ENCODE measurements around the gene GRK2. TPM values are rescaled to one million over a fixed set of nuclear protein-coding genes. Genes with fewer than 3 reads are reported as not detected.

The GRK2 gene
- total and polyA plus RNA-seq, 11 donors: 40.1 to 107 (median 50.1) TPM

DNA sequence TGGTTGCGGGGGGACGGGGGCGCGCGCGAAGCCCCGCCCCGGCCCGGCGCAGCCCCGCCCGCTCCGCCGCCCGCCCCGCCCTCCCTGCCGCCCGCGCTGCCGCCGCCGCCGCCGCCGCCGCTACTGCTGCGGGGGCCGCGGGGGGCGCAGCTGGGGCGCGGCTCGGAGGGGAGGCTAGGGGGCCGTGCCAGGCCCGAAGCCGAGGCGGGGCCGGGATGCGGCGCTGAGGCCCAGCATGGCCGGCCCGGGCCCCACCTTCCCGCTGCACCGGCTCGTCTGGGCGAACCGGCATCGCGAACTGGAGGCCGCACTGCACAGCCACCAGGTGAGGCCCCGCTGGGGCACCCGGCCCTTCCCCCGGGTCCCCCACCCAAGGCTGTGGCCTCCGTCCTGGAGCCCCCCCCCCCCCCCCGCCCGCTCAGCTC is 23.0 kb downstream of the GRK2 start, which contains the start of gene ANKRD13D:
Gene ANKRD13D (plus strand): TSS at position 78 of the 425 bp plus-strand sequence. CDS start 158 bp downstream, at position 236.
- Histone ChIP-seq H3K9me3 (no peaks in the 10 kb centered on the region), H3K4me1 (peaks cover 5 to 88% (median 31%) of the 10 kb centered on the region in 12 donors), H3K36me3 (peaks cover 3 to 75% (median 46%) of the 10 kb centered on the region in 9 donors), H3K27me3 (no peaks in the 10 kb centered on the region), H3K4me3 (peak within 1 kb of the TSS; percentile 70 to 95 (median 86)), H3K27ac (peak within 1 kb of the TSS; percentile 89 to 100 (median 94))
- no peak for TF ChIP-seq POLR2A (IDR thresholded peaks at IDR 0.05)
- TF ChIP-seq, protein P1, sequence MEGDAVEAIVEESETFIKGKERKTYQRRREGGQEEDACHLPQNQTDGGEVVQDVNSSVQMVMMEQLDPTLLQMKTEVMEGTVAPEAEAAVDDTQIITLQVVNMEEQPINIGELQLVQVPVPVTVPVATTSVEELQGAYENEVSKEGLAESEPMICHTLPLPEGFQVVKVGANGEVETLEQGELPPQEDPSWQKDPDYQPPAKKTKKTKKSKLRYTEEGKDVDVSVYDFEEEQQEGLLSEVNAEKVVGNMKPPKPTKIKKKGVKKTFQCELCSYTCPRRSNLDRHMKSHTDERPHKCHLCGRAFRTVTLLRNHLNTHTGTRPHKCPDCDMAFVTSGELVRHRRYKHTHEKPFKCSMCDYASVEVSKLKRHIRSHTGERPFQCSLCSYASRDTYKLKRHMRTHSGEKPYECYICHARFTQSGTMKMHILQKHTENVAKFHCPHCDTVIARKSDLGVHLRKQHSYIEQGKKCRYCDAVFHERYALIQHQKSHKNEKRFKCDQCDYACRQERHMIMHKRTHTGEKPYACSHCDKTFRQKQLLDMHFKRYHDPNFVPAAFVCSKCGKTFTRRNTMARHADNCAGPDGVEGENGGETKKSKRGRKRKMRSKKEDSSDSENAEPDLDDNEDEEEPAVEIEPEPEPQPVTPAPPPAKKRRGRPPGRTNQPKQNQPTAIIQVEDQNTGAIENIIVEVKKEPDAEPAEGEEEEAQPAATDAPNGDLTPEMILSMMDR (IDR thresholded peaks at IDR 0.05): no peak
- DNase-seq: no peak
- 0 to 1% (median 0%) methylated on average over 1 to 56 of the region's 56 CpGs; no CpG with 5 or more reads in 1 of the 4 donors for WGBS, 4 donors
- ATAC-seq: no peak
- intact Hi-C loops (cut with DNase I): loop anchor here in 5 of 10 donors (1.0 to 2.0 kb wide), 6 partner anchors 14 to 28 kb away; partner anchors contain the start of genes GRK2 (in 3 of the 5) and SSH3 (in 1 of the 5)

DNA sequence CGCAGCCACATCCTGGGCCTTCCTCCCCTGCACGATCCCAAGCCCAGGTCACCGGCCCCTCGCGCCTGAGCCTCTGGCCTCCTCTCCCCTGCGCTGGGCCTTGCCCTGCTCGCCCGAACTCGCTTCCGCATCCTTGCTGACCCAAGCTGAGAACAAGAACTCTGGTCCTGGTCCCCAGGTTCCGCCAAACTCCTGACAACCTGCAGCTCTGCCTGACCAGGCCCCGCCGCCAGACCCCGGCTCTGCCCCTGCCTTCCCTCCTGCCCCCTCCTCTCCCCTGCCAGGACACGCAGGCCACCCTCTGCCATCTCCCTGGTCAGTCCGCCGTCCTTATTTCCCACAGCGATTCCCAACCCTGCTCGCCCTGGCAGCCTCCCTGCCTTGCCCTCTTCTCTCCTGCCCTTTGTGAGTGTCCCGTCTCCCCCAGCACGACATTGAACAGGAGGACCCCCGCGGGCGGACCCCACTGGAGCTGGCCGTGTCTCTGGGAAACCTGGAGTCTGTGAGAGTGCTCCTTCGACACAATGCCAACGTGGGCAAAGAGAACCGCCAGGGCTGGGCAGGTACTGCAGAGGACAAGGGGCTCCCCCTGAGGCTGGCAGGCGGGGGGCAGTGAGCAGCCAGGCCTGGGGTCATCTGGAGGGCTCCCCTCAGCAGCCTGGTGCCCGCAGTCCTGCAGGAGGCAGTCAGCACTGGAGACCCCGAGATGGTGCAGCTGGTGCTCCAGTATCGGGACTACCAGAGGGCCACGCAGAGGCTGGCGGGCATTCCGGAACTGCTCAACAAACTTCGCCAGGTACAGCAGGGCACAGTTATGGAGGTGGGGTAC is 23.6 kb downstream of the GRK2 start:
- peaks cover 5 to 81% (median 31%) of the 10 kb centered on the region in 12 donors for H3K4me1 ChIP-seq

DNA sequence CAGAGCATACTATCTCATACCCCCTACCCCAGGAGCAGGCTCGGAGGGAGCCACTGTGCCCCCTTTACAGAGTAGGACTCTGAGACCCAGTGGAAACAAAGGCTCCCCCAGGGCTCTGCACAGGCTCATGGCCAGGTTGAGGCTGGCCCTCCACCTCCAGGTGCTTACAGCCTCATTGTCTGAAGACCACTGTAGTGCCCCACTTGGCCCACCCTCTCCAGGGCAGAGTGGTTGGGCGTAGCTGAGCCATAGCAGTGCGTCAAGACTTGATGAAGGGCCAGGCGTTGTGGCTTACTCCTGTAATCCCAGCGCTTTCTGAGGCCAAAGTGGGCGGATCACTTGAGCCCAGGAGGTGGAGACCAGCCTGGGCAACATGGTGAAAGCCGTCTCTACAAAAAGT is 24.5 kb downstream of the GRK2 start:
- intact Hi-C loops (cut with DNase I): no loop called here
- DNase-seq (peak in 3 of 5 donors; percentile 53 to 67 (median 67)), ATAC-seq (no peak)
- no peak for TF ChIP-seq POLR2A (IDR thresholded peaks at IDR 0.05)
- TF ChIP-seq, protein P1 (IDR thresholded peaks at IDR 0.05): no peak
- WGBS, 4 donors: 82 to 89% (median 87%) methylated on average over 4 to 7 of the region's 7 CpGs
- H3K36me3 ChIP-seq: peaks cover 0 to 75% (median 34%) of the 10 kb centered on the region in 9 donors
- peak overlapping the region in 5 of 12 donors; percentile 70 to 89 (median 87) for H3K4me3 ChIP-seq
- no peaks in the 10 kb centered on the region for H3K27me3 ChIP-seq
- H3K27ac ChIP-seq: peak overlapping the region in 4 of 12 donors; percentile 47 to 100 (median 86)
- peaks cover 0 to 7% (median 4%) of the 10 kb centered on the region in 12 donors for H3K9me3 ChIP-seq
- peaks cover 5 to 72% (median 30%) of the 10 kb centered on the region in 12 donors for H3K4me1 ChIP-seq

More for the DNA sequence above, 23.6 kb downstream of the GRK2 start:
- ATAC-seq (peak in 2 of 4 donors; percentile 0 to 9), DNase-seq (peak in 3 of 5 donors; percentile 43 to 83 (median 55))
- Histone ChIP-seq H3K27ac (peak overlapping the region in 11 of 12 donors; percentile 76 to 100 (median 95)), H3K36me3 (peaks cover 3 to 75% (median 42%) of the 10 kb centered on the region in 9 donors), H3K27me3 (no peaks in the 10 kb centered on the region), H3K9me3 (no peaks in the 10 kb centered on the region), H3K4me3 (peak overlapping the region; percentile 68 to 95 (median 86))
- TF ChIP-seq POLR2A (IDR thresholded peaks at IDR 0.05): no peak
- TF ChIP-seq, protein P1 (IDR thresholded peaks at IDR 0.05): no peak
- intact Hi-C loops (cut with DNase I): loop anchor here in 5 of 10 donors (1.0 to 2.0 kb wide), 6 partner anchors 13 to 28 kb away; partner anchors contain the start of genes GRK2 (in 3 of the 5) and SSH3 (in 1 of the 5)
- 33 to 40% (median 34%) methylated on average over 27 to 36 of the region's 36 CpGs for WGBS, 4 donors

Data from heart left ventricle (tissue), 16 donors.